Gastrocnemius medialis (tissue), 4 donors: ENCODE measurements around the gene CPA5.

ENCODE experiments used
- POLR2A ChIP-seq, 2 donors: fragments of 450-650 bp; IDR thresholded peaks; one replicate each; pipeline ENCODE4 v1.6.1; 2017; ENCODE audit warnings: antibody characterized with exemption in 2 of 2, mild to moderate bottlenecking in 2 of 2, moderate library complexity in 2 of 2
- TF ChIP-seq, protein P1 (sequence below), 5 experiments: fragments of 450-650 bp in 3 of 5; fragments of 200-600 bp in 2 of 5; sonication (generic) in 2 of 5; IDR thresholded peaks in 4 of 5; conservative IDR thresholded peaks in 1 of 5; 1 replicate in 4 of 5; 2 replicates in 1 of 5; pipeline ENCODE4 v1.5.1; 2016 to 2019; ENCODE audit warnings: antibody characterized with exemption in 5 of 5, mild to moderate bottlenecking in 3 of 5, moderate library complexity in 3 of 5

DNA sequence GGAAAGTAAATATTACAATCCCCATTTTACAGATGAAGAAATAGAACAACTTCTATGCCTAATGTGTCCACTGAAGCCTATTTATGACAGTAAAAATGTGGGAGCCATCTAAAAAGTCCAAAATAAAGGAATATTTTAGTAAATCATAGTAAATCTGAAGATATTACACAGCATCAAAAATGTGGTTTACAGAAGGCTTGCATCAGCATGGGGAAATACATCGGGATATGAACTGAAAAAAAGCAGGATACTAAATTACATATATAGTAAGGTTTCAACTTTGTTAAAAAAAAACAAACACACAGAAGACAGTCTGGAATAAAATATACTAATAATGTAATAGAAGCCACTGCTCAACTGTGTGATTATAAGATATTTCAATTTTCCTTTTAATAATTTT, 56.5 kb downstream of the CPA5 start:
- TF ChIP-seq POLR2A (IDR thresholded peaks at IDR 0.05), result no peak
- TF ChIP-seq, protein P1, sequence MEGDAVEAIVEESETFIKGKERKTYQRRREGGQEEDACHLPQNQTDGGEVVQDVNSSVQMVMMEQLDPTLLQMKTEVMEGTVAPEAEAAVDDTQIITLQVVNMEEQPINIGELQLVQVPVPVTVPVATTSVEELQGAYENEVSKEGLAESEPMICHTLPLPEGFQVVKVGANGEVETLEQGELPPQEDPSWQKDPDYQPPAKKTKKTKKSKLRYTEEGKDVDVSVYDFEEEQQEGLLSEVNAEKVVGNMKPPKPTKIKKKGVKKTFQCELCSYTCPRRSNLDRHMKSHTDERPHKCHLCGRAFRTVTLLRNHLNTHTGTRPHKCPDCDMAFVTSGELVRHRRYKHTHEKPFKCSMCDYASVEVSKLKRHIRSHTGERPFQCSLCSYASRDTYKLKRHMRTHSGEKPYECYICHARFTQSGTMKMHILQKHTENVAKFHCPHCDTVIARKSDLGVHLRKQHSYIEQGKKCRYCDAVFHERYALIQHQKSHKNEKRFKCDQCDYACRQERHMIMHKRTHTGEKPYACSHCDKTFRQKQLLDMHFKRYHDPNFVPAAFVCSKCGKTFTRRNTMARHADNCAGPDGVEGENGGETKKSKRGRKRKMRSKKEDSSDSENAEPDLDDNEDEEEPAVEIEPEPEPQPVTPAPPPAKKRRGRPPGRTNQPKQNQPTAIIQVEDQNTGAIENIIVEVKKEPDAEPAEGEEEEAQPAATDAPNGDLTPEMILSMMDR (IDR thresholded peaks at IDR 0.05 in 4 of 5, conservative IDR thresholded peaks at IDR 0.05 in 1 of 5), result no peak
